Stimulated activated CD4-positive, alpha-beta T cell treated with anti-CD3 and anti-CD28 coated beads, TNF-alpha, amount 100 ng/mL, for 4 hours (primary cell): ENCODE results near the gene SPZ1.
"Not testable (repeated sequence)": the region's sequence is repeated elsewhere in the genome, so short reads cannot be mapped to it uniquely, and the experiment has no call there.

Experiments used
- DNase-seq, 3 experiments: peaks; one replicate each; pipeline ENCODE4 v3.0.0-alpha.2; 2020; ENCODE audit warnings: low read depth in 3 of 3

The SPZ1 gene, protein sequence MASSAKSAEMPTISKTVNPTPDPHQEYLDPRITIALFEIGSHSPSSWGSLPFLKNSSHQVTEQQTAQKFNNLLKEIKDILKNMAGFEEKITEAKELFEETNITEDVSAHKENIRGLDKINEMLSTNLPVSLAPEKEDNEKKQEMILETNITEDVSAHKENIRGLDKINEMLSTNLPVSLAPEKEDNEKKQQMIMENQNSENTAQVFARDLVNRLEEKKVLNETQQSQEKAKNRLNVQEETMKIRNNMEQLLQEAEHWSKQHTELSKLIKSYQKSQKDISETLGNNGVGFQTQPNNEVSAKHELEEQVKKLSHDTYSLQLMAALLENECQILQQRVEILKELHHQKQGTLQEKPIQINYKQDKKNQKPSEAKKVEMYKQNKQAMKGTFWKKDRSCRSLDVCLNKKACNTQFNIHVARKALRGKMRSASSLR

DNA sequence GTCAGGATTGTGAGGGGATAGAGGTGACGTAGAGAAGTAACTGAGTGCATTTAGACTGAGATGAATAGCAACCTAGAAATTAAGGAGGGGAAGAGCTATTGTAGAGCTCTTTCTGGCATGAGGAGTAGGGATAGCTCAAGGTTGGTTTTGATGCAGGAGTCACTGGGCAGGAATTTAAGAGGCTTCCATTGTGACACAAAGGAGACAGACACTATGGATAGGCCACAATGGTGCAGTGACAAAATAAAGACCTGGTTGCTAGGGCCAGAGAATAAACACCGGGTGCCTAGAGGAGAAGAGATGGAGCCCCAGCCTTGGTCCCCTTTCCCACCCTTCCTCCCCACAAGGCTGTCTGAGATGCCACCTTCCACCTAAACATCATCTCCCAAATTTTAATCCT is at the start of gene SPZ1:
Gene SPZ1, plus strand, starts transcription at position 301 of the 400 bp plus-strand sequence. CDS start 214 bp downstream, outside the sequence.
- no peak for DNase-seq

DNA sequence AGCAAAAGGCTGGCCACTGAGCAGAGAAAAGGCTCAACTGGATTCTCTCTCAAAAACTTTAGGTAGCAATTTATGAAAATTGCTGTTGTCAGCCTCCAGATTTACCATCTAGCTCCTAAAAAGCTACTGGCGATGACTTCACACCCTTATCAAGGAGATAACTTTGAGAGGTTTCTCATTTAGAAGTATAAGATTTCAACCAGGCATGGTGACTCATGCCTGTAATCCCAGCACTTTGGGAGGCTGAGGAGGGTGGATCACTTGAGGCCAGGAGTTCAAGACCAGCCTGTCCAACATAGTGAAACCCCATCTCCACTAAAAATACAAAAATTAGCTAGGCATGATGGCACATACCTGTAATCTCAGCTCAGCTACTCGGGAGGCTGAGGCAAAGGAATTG is 49.3 kb upstream of the SPZ1 start:
- DNase-seq: not testable (repeated sequence)

DNA sequence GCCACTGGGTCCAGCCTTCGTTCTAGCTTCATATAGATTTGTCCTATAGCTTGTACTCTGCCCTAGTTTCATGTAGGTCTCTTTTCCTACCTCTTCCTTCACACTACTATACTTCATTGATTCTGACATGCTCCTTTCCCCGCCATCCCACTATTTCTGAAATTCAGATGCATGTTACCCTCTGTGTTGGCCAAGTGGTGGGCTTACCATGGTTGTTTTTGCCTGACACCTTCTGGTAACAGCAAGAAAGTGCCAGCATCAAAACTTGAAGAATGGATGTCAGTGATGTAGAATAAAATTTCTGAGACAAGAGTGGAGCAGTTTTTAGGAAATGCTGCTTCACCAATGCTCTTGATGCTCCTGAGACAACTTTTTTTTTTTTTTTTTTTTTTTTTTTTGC is 44.5 kb upstream of the SPZ1 start:
- DNase-seq: no peak

DNA sequence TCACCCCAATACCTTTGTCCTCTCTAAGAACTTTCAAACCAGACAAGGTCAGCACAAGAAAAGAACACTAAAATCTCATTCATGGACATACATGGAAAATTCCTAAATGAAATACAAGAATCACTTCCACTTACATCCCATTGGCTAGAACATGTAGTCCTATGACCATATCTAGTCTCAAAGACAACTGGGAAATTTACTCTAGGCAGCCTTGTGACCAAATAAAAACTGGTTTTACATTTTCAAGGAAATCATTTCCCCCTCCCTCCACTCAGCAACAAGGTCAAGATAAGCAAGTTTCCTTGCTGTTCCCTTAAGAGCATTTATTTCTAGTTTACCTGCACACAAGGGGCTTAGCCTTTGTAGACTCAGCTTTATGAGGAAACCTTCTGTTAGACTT is 43.6 kb upstream of the SPZ1 start:
- DNase-seq: no peak

DNA sequence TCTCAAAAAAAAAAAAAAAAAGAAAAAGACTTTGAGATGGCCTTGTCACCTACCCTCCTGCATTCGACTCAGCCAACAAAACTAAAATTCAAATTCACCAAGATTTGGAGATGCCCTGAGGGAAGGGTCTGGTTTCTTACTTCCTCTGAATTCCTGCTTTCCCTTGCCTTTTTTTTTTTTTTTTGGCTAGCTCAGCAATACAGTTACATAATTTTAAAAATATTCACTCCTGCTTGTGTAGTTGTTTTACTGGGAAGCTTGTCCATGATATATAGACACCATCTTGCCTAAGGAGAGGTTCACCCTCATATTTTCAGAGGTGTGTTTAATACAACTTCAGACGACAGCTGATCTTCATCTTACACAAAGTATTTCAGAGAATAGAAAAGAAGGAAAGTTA is 42.6 kb upstream of the SPZ1 start:
- no peak for DNase-seq

DNA sequence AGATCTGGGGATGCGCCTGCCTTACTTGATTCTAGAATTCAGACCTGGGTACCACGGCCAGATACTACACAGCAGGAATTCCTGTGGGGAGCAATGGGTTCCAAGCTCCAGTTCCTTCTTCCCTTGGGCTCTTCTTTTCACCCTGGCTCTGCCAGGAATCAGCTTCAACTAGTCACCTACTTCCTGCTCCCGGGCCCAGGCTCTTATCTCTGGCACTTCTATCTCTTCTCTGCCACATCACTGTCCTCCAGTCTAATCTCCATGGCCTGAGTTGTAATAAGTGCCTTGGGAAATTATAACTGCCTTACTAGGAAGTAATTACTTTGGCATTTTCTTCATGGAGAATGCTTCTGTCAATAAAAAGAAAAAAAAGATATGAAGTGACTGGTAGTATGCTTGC is 37.7 kb upstream of the SPZ1 start:
- DNase-seq: no peak

DNA sequence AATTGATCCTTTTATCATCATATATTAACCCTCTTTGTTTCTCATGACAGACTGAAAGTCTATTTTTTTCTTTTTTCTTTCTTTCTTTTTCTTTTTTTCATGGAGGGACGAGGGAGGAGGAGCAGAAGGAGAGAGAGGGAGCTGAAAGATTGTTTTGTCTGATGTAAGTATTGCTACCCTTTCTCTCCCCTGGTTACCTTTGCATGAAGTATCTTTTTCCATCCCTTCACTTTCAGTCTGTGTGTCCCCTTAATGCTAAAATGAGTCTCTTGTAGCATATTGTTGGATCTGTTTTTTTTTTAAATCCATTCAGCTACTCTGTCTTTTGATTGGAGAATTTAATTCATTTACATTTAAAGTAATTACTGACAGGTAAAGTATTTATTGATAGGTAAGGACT is 36.4 kb upstream of the SPZ1 start:
- no peak for DNase-seq

DNA sequence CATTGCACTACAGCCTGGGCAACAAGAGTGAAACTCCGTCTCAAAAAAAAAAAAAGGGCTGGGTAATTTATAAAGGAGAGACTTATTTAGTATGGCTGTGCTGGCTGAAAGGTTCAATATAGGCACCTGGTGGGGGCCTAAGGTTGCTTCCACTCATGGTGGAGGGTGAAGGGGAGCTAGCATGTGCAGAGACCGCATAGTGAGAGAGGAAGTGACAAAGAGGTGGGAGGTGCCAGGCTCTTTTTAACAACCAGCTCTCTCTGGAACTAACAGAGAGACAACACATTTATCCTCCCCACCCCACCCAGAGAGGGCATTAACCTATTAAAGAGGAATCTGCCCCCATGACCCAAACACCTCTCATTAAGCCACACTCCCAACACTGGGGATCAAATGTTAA is 35.1 kb upstream of the SPZ1 start:
- peak in 1 of 3 experiments; percentile 5 for DNase-seq

DNA sequence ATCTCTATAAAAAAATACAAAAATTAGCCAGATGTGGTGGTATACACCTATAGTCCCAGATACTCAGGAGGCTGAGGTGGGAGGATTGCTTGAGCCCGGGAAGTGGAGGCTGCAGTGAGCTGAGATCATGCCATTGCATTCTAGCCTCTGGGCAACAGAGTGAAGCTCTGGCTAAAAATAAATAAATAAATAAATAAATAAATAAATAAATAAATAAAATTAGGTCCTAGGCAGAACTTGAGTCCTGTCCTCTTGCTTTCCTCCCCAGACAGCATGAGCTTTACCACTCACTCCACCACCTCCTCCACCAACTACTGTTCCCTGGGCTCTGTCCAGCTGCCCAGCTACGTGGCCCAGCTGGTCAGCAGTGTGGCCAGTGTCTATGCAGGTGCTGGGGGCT is 31.6 kb upstream of the SPZ1 start:
- no peak for DNase-seq

DNA sequence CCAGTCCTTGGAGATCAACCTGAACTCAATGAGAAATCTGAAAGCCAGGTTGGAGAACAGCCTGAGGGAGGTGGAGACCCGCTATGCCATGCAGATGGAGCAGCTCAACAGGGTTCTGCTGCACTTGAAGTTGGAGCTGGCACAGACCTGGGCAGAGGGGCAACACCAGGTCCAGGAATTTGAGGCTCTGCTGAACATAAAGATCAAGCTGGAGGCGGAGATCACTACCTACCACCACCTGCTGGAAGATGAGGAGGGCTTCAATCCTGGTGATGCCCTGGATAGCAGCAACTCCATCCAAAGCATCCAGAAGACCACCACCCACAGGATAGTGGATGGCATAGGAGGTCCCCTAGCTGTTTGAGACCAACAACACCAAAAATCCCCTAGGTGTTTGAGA is 30.5 kb upstream of the SPZ1 start:
- no peak for DNase-seq

DNA sequence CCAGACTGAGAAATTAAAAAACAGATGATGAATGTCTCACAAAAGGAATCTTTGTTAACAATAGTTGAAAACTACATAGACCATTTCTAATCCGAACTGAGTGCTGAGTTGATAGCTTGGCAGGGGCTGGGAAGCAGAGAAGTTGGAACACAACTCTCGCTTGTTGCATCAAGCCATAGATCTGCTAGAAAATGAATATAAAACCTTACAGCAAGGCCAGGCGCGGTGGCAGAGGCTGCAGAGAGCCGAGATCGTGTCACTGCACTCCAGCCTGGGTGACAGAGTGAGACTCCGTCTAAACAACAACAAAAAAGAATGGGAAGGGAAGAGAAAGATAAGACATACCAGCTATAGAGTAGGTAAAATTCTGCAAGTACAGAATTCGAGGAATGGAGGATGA is 28.0 kb upstream of the SPZ1 start:
- DNase-seq: no peak

DNA sequence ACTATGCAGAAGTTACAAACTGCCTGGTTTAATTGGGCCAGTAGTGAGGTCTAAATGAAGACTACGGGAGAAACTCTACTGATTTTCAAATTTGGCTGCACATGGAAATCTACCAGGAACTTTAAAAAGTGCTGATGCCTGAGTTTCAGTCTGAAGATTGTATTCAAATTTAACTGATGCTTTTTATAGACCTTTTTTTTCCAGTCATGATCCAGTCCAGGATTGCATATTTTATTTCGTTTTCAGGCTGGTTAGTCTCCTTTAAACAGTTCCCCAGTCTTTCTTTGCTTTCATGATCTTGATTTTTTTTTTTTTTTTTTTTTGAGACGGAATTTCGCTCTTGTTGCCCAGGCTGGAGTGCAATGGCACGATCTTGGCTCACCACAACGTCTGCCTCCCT is 23.7 kb upstream of the SPZ1 start:
- no peak for DNase-seq

DNA sequence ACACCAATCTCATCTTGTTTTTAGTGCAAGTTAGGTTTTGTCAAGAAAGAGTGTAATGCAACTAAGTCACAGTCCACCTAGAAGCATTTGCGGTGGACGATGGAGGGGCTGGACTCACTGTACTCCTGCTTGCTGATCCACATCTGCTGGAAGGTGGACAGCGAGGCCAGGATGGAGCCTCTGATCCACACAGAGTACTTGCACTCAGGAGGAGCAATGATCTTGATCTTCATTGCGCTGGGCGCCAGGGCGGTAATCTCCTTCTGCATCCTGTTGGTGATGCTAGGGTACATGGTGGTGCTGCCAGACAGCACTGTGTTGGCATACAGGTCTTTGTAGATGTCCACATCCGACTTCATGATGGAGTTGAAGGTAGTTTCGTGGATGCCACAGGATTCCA is 20.2 kb upstream of the SPZ1 start:
- no peak for DNase-seq

DNA sequence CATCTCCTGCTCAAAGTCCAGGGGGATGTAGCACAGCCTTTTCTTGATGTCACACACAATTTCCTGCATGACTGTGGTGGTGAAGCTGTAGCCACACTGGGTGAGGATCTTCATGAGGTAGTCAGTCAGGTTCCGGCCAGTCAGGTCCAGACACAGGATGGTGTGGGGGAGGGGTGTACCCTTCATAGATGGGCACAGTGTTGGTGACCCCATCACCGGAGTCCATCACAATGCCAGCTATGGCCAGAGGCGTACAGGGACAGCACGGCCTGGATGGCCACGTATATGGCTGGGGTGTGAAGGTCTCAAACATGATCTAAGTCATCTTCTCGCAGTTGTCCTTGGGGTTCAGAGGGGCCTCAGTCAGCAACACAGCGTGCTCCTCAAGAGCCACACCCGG is 19.7 kb upstream of the SPZ1 start:
- DNase-seq: no peak

DNA sequence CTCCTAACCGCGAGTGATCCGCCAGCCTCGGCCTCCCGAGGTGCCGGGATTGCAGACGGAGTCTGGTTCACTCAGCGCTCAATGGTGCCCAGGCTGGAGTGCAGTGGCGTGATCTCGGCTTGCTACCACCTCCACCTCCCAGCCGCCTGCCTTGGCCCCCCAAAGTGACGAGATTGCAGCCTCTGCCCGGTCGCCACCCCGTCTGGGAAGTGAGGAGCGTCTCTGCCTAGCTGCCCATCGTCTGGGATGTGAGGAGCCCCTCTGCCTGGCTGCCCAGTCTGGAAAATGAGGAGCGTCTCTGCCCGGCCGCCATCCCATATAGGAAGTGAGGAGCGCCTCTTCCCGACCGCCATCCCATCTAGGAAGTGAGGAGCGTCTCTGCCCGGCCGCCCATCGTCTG is 19.0 kb upstream of the SPZ1 start:
- not testable (repeated sequence) for DNase-seq

DNA sequence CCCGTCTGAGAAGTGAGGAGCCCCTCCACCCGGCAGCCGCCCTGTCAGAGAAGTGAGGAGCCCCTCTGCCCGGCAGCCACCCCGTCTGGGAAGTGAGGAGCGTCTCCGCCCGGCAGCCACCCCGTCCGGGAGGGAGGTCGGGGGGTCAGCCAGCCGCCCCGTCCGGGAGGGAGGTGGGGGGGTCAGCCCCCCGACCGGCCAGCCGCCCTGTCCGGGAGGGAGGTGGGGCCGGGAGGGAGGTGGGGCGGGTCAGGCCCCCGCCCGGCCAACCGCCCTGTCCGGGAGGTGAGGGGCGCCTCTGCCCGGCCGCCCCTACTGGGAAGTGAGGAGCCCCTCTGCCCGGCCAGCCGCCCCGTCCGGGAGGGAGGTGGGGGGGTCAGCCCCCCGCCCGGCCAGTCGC is 18.5 kb upstream of the SPZ1 start:
- DNase-seq: not testable (repeated sequence)

DNA sequence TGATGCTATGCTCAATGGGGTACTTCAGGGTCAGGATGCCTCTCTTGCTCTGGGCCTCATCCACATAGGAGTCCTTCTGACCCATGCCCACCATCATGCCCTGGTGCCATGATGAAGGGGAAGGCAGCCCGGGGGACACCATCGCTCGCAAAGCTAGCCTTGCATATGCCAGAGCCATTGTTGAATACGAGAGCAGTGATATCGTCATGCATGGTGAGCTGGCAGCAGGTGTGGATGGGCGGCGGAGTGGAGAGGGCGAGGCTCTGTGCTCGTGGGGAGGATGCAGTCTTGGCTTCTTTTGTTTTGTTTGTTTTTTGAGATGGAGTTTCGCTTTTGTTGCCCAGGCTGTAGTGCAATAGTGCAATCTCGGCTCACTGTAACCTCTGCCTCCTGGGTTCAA is 17.2 kb upstream of the SPZ1 start:
- DNase-seq: no peak

DNA sequence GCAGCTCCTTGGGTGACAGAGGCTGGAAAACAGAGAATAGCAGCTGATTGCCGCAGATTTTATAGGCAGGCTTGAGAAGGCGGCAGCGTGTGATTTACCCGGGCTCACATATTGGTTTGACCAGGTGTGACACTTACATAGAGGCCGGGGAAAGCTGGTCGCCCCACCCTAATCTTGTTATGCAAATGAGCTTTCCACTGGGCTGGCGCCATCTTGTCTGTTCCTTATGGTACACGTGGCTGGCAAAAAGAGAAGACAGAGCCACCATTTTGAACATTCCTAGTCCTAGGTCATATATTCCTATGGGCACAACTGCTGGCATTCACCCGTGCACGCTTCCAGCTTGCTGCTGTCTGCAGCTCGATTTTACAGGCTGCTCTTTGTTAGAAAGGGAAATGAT is 11.3 kb upstream of the SPZ1 start:
- no peak for DNase-seq

DNA sequence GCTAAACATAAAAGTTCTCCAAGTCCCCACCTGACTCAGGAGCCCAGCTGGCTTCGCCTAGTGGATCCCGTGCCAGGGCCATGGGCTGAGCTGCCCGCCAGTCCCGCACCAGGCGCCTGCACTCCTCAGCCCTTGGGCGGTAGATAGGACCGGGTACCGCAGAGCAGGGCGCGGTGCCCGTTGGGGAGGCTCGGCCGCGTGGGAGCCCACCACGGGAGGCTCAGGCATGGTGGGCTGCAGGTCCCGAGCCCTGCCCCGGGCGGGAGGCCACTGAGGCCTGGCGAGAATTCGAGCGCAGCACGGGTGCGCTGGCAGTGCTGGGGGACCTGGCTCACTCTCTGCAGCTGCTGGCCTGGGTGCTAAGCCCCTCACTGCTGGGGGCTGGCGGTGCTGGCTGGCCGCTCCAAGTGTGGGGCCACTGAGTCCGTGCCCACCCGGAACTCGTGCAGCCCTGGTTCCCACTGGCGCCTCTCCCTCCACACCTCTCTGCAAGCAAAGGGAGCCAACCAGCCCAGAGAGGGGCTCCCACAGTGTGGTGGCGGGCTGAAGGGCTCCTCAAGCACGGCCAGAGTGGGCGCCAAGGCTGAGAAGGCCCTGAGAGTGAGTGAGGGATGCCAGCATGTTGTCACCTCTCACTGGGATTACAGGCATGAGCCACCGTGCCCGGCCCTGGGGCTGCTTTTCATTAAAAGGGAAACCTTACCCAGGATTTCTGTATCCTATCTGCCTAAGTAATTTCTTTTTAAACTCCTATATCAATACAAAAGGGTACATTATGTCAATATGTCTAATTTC is 9.7 kb upstream of the SPZ1 start:
- no peak for DNase-seq

DNA sequence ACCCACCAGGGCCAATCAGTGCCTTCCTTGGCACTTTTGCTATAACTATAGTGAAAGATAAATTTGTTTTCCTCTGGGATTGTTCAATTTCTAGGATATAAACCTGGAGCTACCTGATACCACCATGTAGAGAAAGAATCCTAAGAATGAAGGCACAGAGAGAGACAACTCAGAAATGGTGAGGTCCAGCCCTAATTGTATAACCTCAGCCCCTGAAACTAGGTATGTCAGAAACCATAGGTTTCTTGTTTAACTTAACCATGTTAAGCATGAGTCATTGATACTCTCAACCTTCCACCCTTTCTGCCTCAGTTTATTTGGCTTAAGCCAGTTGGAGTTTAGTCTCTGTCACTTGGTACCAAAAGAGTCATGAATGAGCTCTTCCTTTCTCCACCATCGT is 4.6 kb upstream of the SPZ1 start:
- DNase-seq: no peak

DNA sequence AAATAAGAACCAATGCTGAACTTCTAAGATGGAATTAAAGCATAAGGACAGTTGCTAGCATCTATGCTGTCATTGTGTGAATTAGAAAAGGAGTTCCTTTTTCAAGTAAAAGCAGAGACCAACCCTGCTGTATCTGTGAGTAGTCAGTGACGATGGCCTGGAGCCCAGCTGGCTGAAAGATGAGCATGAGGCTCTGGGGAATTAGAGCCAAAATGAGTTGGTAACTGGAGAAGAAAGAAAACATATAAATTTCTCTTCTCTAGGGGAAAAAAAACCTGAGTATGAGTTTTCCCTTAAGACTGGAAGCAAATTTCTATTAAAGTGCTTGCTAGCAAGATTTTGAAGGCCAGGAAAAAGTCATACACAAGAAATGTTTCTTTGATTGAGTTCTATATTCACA is 1.6 kb upstream of the SPZ1 start:
- no peak for DNase-seq

DNA sequence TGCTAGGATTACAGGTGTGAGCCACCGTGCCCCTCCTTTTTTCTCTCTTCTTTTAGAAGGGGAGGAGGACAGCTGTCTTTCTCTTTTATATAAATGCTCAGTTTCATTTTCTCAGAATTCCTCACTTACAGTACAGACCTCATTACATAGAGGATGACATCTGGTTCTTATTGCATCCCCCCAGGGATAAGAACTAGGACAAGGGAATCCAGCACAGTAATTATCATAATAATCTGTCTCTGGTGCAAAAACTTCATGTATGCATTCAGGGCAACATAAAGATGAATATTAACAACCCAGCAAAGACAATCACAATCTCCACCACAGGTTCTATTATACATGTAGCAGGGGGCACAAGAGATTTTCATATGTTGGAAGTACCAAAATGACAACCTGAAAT is 5.1 kb downstream of the SPZ1 start:
- no peak for DNase-seq

DNA sequence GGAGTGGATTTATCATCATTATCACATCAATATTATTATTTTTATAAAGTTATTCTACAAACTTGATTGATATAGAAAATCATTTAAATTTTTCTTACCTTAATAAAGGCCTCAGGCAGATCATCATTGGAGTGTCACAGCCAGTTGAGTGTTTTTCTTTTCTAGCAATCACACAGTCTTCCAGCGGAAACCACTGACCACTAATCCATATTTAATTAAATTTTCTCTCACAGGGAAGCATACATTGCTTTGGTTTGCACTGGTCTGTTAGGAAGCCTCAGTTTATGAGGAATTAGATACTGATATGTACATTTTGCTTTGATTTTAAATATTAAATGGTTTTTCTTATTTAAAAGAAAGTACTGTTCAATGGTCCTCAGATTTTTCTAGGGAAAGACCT is 6.7 kb downstream of the SPZ1 start:
- no peak for DNase-seq
